Epithelial cell of esophagus (primary cell): ENCODE measurements around the gene MAMDC4.
"Not testable (repeated sequence)": the region's sequence is repeated elsewhere in the genome, so short reads cannot be mapped to it uniquely, and the experiment has no call there.

Experiments used
- DNase-seq: peaks from one replicate; pipeline ENCODE4 v3.0.0; 2010; ENCODE audit warnings: low read depth
- H3K4me3 ChIP-seq: 2 replicates; pipeline ENCODE4 v1.5.1; 2011; ENCODE audit warnings: mild to moderate bottlenecking, low read length, control low read depth
- CTCF ChIP-seq: IDR thresholded peaks from 2 replicates; pipeline ENCODE4 v1.5.1; 2011; ENCODE audit warnings: low read depth, mild to moderate bottlenecking, low read length, control low read depth, inconsistent platforms; ENCODE audit not compliant: insufficient read depth; ENCODE audit errors: missing control alignments

MAMDC4 gene

GRCh38 chr9:136875155-136875554 is 23.0 kb downstream of the MAMDC4 start:
- no peak overlapping the region for H3K4me3 ChIP-seq
- no peak for DNase-seq
- TF ChIP-seq CTCF: no peak

- no peak for TF ChIP-seq CTCF
- no peak overlapping the region for H3K4me3 ChIP-seq
- no peak for DNase-seq
These were observed 24.3 kb downstream of the MAMDC4 start for GRCh38 chr9:136876476-136876875.

- no peak for DNase-seq
- H3K4me3 ChIP-seq: no peak overlapping the region
- no peak for TF ChIP-seq CTCF
These were observed 28.5 kb downstream of the MAMDC4 start for GRCh38 chr9:136880651-136881050.

- DNase-seq: no peak
- no peak overlapping the region for H3K4me3 ChIP-seq
- TF ChIP-seq CTCF: no peak
These were observed 29.6 kb downstream of the MAMDC4 start for GRCh38 chr9:136881691-136882108.

- TF ChIP-seq CTCF: no peak
- no peak overlapping the region for H3K4me3 ChIP-seq
- peak; percentile 95 for DNase-seq
These were observed 30.2 kb downstream of the MAMDC4 start for GRCh38 chr9:136882109-136882946.

GRCh38 chr9:136882947-136883283 is 30.8 kb downstream of the MAMDC4 start:
- H3K4me3 ChIP-seq, DNase-seq: not testable (repeated sequence)

GRCh38 chr9:136883670-136884069 is 31.5 kb downstream of the MAMDC4 start:
- H3K4me3 ChIP-seq, DNase-seq: not testable (repeated sequence)

- TF ChIP-seq CTCF: no peak
- peak; percentile 100 for DNase-seq
- peak within 1 kb of the TSS; percentile 68 for H3K4me3 ChIP-seq
These were observed 33.9 kb downstream of the MAMDC4 start, which contains the start of gene TRAF2 for GRCh38 chr9:136885950-136886578. Gene TRAF2, plus strand, starts transcription at chr9:136886516. Its CDS starts 12,225 bp downstream, at chr9:136898741.
